GM19455 (cell line): ENCODE data around the gene SEC22C.
A peak's percentile ranks its signal among the peaks of the same experiment; 100 is the strongest.
"Not testable (repeated sequence)": the region's sequence is repeated elsewhere in the genome, so short reads cannot be mapped to it uniquely, and the experiment has no call there.

ENCODE experiments used
- ATAC-seq: cut with Tn5 transposase; IDR thresholded peaks from one replicate; pipeline ENCODE4 v1.9.1; 2021; ENCODE audit not compliant: unreplicated experiment

The SEC22C gene

DNA sequence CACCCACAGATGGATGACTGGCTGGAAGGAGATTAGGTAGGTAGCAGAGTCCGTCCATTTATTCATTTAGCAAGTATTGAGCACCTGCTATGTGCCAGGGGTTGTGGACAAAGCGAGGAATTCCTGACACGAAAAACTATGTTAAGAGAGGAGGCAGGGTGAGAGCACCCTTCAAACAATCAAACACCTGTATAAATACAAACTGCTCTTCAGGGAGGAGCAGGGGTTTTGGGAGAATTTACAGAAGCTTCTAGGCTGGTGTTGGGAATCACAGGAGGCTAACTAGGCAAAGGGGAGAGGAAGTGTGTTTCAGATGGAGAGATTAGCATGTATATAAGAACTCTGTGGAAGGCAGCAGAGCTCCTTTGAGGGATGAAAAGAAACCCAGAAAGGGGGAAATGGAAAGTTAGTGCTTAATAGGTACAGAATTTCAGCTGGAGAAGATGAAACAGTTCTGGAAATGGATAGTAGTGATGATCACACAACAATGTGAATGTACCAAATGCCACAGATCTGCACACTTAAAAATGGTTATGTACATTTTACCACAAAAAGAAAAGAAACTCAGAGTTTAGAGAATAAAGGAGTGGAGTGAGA, 805 bp upstream of the SEC22C start:
- ATAC-seq, result no peak

DNA sequence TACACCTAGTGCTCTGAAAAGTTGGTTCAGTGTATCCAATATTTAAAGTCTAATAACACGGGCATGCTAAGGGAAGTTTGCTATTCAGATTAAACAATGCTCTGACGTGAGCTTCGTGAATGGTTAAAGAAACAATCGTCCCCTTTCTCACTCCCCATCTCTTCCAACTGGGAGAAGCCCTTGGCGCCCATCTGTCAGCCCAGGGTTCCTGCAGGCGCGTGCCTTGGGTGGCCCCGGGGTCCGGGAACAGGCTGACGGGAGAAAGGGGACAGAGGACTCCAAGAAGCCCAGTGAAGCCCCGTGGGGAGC, 413 bp downstream of the SEC22C start:
- ATAC-seq, result no peak

- not testable (repeated sequence) for ATAC-seq
Measured at GRCh38 chr3:42579346-42579745, 2.4 kb downstream of the SEC22C start.

DNA sequence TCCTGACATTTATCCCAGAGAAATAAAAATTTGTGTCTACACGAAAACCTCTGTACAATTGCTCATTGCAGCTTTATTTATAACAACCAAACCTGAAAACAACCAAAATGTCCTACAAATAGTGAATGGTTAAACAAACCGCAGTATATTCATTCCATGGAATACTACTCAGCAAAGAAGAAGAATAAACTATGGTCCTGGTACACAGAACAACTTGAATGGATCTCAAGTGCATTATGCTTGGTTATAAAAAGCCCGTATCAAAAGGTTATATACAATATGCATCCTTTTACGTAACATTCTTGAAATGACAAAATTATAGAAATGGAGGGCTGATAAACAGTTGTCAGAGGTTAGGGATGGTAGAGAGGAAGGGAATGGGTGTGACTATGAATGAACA, 3.7 kb downstream of the SEC22C start:
- ATAC-seq, result no peak

GRCh38 chr3:42575137-42575741, 6.5 kb downstream of the SEC22C start:
- no peak for ATAC-seq

GRCh38 chr3:42572278-42572677, 9.5 kb downstream of the SEC22C start:
- no peak for ATAC-seq

GRCh38 chr3:42569593-42570142, 12.1 kb downstream of the SEC22C start:
- no peak for ATAC-seq

- no peak for ATAC-seq
Measured at GRCh38 chr3:42562047-42562907, 19.5 kb downstream of the SEC22C start.

- ATAC-seq, result no peak
Measured at GRCh38 chr3:42557854-42558253, 23.9 kb downstream of the SEC22C start.

DNA sequence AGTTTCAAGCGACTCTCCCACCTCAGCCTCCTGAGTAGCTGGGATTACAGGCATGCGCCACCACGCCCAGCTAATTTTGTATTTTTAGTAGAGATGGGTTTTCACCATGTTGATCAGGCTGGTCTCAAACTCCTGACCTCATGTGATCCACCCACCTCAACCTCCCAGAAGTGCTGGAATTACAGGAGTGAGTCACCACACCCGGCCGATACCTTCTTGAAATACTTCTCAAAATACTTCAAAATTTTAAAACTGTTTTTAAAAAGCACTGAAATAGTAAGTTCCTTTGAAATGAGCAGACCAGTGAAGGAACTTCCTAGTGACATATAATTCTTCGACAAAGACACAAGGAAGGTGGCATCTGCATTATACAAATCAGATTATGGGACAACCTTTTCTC, 24.9 kb downstream of the SEC22C start:
- ATAC-seq, result not testable (repeated sequence)

DNA sequence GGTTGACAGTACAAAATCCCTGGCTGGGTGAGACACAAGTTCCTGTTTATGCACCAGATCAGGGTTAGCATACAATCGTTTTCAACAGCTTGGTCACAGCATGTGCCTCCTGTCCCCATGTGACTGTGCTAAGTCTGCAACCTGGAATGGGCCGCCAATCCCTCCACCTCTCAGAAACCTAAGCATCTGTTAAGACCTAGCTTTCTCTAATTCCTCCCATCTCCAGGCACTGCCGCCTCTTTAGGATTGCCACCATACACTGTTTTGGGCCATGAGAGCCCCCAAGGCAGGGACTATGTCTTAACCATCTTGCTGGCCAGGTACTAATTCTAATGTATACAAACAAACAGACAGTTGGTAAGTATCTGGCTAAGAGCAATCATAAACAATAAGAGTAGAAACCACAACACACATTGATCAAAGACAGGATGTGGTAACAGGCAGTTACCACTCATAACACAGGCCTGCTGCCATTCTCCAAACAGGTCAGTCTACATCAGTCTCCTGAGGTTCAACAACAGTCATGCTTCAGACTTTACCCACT, 25.6 kb downstream of the SEC22C start:
- no peak for ATAC-seq

DNA sequence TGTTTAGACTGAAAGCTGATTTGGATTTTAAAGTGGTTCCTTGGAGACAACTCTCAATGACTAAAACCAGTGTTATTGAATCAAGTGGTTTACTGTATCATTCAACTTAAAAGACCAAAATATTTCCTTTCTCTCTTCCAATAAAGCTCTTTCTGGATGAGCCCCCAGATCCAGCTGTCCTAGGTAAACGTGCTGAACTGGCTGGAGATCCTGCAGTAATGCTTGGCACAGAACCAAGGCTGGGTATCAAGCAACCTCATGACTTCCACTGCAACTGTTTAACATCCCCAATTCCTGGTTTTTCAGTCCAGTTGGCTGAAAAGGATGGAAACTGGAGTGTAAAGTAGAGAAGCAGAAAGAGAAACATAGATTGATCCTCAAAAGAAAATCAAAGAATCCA, 28.9 kb downstream of the SEC22C start:
- no peak for ATAC-seq

GRCh38 chr3:42550250-42550649, 31.5 kb downstream of the SEC22C start:
- ATAC-seq, result no peak

DNA sequence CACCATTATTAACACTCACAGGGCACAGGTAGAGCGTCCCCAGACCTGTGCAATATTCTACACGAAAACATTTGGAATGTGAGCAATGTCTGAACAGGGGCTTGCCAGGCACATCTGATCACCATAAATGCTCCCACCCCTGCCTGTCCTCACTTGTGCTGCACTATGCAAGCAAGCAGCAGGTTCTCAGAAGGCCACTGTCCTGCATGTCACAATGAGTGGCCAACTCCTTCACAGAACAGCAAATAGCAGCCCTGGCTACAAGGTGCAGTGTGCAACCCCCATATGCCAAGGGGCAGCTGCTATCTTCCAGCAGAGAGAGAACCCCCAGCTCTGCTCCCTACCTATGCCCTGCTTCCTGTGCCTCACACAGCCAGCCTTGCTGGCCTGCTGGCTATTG, 32.6 kb downstream of the SEC22C start:
- no peak for ATAC-seq

GRCh38 chr3:42547401-42547945, 34.3 kb downstream of the SEC22C start:
- peak; percentile 63 for ATAC-seq

GRCh38 chr3:42546691-42547213, 35.0 kb downstream of the SEC22C start:
- no peak for ATAC-seq

DNA sequence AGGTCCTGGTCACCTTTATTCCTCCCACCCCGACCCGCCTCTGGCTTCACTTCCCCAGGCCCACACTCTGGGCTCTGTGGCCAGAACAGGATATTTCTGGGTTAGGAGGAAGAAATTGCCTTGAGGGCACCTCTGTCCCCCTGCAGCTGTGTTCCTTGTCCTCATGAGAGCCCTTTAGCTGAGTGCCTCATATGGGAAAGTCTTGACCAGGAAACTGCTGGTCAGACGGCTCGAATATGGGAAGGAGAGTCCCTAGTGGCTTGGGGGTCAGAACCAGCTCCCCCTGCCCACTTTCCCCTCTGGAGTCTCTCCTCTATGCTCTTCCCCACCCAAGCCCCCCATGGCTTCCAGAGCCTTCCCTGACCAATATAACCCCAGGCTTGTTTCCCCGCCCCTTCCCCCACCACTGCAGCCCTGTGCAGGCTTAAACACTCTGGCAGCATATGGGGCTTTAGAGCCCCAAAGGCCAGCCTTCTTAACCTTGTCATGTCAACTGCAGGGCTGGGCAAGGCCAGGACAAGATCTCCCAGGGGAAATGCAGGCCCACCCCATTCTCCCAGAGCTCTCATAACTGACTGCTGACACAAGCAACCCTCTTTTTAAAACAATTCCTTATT, 36.4 kb downstream of the SEC22C start:
- no peak for ATAC-seq

- no peak for ATAC-seq
Measured at GRCh38 chr3:42544492-42545283, 37.1 kb downstream of the SEC22C start.

GRCh38 chr3:42541079-42541478, 40.7 kb downstream of the SEC22C start:
- no peak for ATAC-seq
